Measurements from ENCODE around the gene WFS1.

Gene WFS1

DNA sequence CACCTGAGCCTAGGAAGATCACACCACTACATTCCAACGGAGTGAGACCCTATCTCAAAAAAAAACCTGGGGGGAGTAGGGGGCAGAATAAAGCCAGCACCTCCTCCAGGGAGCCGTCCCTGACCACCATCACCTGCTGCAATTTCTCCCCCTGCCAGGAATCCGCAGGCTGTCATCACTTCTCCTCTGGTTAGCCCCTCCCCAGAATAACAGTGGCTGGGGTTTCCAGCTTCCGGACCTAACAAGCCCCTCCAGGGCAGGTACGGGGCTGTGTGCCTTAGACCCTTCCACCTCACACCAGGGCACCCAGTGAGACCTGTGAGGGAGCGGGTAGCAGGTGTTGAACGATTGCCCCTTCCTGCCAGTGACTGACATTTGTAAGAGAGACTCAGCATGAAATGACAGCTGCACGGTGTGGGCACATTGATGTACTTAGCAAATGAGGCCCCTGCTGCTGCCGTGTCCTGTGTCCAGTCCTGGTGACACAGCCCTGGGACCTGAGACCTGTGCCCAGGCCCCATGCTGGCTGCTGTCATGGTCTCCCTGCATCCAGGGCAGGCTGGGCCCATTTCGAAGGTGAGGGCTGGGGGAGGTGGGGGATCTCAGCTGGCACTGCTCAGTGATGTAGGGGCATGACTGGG lies 6.7 kb upstream of the WFS1 start:
- DNase-seq: no peak

GRCh38 chr4:6263526-6264224 lies 6.0 kb upstream of the WFS1 start:
- DNase-seq: no peak

- DNase-seq: no peak
Measured at GRCh38 chr4:6264225-6264540, 5.5 kb upstream of the WFS1 start.

GRCh38 chr4:6265546-6265945 lies 4.1 kb upstream of the WFS1 start:
- DNase-seq: no peak

GRCh38 chr4:6267573-6267972 lies 2.1 kb upstream of the WFS1 start:
- no peak for DNase-seq

- no peak for DNase-seq
Measured at GRCh38 chr4:6268650-6269615, 717 bp upstream of the WFS1 start.

DNA sequence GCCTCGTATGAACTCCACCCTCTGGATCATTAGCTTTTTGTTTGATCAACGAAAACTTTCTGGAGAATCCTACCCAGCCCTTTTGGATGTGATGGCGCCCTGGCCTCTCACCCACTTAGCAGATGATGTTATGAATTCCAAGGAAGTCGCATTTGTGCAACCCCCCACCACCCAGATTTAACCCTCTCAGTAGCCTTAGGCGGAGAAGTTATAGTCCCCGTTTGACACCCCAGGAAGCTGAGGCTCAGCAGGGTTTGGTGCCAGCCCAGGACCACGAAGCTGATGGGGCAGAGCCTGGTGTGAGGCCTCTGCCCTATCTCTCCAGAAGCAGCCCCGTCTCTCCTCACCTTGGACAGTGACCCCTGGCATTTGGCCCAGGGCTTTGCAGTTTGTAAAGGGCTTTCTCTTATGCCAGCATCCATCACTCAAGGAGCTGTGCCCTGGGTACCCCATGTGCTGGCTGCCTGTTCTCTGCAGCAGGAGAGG lies 1.0 kb downstream of the WFS1 start:
- no peak for DNase-seq

DNA sequence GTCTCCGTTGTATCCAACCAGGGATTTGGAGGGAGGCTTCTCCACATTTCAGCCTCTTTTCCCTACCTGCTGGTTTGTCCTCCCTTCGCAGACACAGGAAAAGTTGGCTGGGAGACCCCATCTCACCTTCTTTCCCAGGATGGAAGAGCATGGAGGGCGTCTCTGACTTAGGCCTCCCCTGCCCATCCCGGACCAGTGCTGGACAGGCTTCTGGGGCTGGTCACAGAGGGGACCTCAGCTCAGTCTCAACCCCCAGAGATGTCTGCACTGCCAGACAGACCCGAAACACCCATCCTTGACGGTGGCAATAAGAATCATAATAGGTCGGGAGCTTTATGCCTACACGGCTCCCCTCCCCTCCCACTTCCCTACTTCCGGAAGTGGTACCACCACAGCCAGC lies 1.6 kb downstream of the WFS1 start:
- DNase-seq: no peak

DNA sequence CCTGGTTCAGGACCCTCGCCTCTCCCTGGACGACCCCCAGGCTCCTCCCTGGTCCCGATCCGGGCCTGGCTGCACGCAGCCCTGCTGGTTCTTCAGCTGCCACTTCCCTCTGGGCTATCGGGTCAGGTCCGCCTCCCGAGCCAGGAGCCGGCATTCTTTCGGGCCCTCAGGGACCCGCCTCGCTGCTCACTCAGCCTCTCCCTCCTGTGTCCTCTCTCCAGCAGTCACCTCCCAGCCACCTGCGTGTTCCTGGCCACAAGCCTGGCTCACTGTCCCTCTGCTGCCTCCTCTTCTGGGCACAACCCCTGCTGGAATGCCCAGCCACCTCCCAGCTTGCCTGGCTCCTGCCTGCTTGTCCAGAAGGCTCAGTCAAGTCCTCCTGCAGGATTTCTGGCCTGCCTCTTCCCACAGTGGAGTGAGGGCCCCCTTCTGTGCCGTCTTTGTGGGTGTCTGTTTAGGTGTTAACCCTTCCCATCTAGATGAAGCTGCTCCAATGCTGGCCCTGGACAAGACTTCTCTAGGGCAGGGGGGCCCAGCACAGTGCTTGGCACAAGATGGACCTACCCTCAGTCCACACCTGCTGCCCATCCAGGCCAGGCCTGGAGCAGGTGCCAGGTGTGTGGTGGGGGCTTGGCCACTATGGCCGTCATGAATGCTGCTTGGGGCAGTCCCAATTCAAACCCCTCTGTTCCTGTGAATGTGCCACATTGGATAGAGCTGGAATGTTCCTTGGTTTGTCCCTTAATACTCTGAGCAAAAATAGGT lies 2.2 kb downstream of the WFS1 start:
- DNase-seq: no peak

DNA sequence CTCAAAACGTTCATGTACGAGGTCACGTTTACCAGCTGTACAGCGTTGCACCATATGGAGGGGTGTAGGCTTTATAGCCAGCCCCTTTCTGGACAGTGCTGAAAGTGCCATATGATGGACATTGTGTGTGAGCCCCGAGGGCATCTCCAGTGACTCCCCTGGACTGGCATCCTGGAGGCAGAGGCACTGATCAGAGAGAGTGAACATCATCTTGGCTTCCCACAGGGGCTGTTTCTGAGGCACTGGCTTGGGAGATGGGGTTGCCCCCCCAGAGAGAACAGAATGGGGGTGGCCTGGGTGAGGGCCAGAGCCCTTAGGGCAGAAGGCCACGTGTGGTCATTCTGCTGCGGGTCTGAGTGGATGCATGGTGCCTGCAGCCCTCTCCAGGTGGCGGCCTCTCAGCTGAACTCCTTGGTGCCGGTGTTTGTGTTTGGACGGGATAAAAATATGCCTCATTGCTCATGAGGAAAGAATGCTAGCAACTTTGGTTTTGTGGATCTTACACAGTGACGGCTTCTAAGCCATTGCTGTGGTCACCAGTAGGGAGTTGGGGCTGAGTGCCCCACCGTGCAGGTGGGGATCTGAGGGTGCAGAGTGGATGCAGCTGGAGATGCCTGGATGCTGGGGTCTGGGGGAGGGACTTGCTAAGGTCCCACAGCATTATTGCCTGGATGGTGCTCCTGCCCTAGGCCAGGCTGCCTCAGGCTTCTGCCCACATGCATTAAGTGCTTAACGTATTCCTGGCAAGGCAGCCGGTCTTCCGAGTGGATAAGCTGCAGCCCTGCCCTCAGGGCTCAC lies 3.4 kb downstream of the WFS1 start:
- DNase-seq: no peak

- DNase-seq: no peak
Measured at GRCh38 chr4:6273661-6273990, 4.0 kb downstream of the WFS1 start.

GRCh38 chr4:6275351-6275750 lies 5.7 kb downstream of the WFS1 start:
- no peak for DNase-seq

DNA sequence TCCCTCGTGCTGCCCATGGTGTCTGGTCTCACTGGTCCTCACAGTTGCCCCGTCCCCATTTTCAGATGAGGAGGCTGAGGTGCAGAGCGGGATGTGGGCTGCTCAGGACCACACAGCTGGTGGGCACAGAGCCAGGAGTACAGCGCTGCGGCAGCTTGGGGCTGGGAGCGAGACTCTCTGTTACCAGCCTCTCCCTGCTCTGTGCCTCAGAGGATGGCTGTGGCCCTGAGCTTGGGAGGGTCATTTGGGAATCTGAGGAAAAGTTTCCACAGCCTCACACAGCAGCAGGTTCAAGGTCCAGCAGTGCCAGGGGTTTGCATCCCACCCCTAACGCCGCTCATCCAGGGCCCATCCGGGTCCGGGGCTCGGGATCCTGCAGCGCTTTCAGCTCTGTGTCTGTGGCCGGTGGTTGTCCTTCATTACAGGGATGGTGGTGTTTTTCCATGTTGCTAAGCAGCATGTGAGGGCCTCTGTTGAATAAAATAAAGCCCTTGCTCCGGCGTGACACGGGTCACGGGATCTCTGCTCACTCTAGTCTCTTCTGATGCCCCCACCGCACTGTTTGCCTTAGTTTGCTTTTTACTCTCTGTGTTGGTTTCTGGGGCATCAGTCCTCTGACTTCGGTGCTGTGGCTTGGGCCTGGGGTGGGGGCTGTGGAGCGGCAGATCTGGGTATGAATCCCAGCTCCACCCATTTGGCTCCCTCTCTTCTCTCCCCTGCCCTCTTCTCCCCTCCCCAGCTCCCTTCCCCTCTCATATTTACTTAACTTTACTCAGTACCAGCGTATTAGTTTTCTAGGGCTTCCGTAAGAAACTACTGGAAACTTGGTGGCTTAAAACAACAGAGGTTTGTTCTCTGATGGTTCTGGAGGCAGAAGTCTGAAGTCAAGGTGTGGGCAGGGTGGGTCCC lies 6.5 kb downstream of the WFS1 start:
- no peak for DNase-seq

DNA sequence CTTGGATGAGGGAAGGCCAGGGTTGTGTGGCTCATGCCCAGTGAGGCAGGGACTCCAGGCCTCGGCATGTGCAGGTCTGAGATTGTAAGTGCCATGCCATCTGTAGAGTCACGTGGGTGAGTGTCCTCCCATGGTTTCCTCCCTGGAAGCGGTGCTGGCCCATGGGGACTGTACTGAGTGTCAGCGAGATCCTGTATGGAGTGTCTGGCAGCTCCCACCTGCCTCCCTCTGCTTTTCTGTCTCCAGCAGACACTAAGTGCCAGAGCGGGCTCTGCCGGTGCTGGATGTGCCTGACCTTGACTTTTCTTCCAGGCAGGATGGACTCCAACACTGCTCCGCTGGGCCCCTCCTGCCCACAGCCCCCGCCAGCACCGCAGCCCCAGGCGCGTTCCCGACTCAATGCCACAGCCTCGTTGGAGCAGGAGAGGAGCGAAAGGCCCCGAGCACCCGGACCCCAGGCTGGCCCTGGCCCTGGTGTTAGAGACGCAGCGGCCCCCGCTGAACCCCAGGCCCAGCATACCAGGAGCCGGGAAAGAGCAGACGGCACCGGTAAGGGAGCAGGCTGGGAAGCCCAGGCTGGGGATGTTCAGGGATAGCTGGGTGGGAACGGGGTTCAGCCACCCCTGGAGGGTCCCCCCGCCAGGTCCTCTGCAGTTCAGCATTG lies 7.6 kb downstream of the WFS1 start:
- DNase-seq: no peak

DNA sequence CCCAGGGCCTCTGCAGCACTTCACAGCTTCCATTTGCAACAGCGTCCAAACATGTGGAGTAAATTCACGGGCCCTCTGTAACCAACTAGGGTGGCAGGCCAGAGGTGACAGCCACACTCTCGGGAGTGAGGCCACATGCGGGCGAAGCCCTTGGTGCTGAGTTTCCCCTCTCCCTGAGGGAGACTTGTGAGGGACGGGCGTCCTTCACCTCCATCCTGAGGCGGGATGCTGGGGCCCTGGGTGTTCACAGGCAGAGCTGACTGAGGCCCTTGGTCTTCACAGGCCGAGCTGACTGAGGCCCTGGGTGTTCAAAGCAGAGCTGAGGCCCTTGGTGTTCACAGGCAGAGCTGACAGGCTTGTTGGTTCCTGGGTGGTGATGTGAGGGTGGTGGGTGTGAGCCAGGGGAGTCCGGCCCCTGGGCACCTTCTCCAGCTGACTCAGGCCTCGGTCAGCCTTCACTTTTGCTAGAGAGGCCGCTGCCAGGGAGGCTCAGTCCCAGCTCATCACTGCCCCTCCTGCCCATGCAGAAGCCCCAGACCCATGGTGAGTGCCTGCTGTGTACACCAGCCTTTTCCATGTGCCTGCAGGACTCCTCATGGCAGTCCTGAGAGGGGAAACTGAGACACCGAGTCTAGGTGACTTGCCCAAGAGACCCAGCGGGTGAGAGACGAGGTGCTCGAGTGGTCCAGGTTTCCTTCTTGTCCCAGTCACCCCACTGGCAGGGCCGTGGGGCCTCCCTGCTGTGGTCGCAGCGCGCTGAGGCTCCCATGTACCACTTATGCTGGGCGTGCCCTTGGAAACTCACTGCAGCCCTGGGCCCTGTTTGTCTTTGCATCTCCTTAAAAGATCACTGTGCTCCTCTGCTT lies 8.5 kb downstream of the WFS1 start:
- DNase-seq: no peak

DNA sequence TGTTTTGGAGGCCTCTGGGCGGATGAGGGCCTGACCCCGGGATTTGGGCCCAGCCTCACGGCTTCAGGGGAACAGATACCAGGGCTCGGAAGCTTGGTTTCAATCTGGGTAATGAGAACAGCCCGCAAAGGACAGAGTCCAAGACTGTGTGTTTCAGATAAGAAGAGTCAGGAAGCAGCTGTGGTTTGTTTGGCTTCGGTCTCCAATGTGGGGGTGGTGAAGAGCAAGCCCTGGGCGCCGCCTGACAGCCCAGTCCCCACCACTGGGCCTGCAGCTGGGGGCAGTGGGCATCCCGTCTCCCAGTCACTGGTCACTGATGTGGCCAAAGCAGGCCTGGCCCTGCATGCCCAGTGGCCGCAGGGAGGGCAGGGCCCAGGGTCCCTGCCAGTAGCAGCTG lies 9.1 kb downstream of the WFS1 start:
- DNase-seq: no peak

GRCh38 chr4:6279582-6280289 lies 10.1 kb downstream of the WFS1 start:
- DNase-seq: no peak

DNA sequence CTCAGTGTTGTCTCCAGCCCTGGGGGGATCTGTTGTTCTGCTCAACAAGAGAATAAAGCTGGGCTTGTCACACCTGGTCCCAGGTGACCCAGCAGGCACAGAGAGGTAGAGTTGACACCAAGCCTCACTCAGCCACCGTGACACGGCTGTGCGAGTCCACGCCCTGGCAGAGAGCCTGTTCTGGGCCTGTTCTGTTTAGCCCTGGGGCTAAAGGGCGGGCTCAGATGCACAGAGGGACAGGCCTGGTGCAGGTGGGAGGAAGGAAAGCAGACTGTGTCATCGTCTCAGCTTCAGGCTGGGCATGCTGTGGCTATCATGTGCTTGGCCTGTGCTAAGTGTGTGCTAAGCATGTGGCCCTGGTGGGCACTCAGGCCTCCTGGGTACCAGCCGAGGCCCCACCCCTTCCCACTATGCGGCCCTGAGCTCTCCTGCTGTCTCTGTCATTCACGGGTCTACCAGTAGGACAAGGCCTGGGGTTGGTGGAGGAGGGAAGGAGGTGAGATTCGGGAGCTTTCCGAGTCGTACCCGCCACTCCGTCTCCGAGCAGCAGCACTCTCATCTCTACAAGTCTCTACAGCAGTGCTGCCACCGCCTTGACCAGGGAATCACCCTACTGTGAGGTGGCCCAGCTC lies 10.8 kb downstream of the WFS1 start:
- DNase-seq: no peak
